PC-3 (cell line): ENCODE results near the gene PDHB. TPM values are rescaled to one million over a fixed set of nuclear protein-coding genes. Genes with fewer than 3 reads are reported as not detected.

Experiments
- ATAC-seq: fragments of 200-7000 bp; cut with Tn5 transposase; 2 replicates; pipeline ENCODE4 v1.9.1; 2020; ENCODE audit warnings: mild to moderate bottlenecking, moderate library complexity
- BruUV-seq: library from RNA; stranded (reverse); fragments of 400-500 nt; replicated peaks from 2 replicates; lab custom pipeline; 2021; lab: Mats Ljungman, UMichigan
- CTCF ChIA-PET: fragments of 300-600 bp; sonication (Branson Sonifier 250); formaldehyde crosslinking; loops from one replicate; lab custom pipeline; 2022; ENCODE audit warnings: antibody characterized with exemption; lab: Charles Lee
- POLR2A ChIA-PET: fragments of 300-600 bp; sonication (Branson Sonifier 250); formaldehyde crosslinking; loops from one replicate; lab custom pipeline; 2022; ENCODE audit warnings: antibody characterized with exemption; ENCODE audit not compliant: unreplicated experiment; lab: Charles Lee
- DNase-seq: peaks from one replicate; pipeline ENCODE4 v3.0.0-alpha.2; 2015
- H2AFZ ChIP-seq: fragments of 300-600 bp; sonication (generic); 2 replicates; pipeline ENCODE4 v1.6.0; 2016; ENCODE audit warnings: antibody characterized with exemption, low read length
- H3F3A ChIP-seq: fragments of 300-600 bp; sonication (generic); one replicate; pipeline ENCODE4 v1.6.0; 2017; ENCODE audit warnings: antibody characterized with exemption, low read length, control low read depth, mild to moderate bottlenecking; ENCODE audit not compliant: unreplicated experiment
- H3K27ac ChIP-seq: fragments of 300-600 bp; sonication (generic); 2 replicates; pipeline ENCODE4 v1.5.1; 2016; ENCODE audit warnings: mild to moderate bottlenecking, low read length
- H3K27me3 ChIP-seq: fragments of 300-600 bp; sonication (generic); 2 replicates; pipeline ENCODE4 v1.6.1; 2016; ENCODE audit warnings: low read length, mixed read lengths
- H3K36me3 ChIP-seq: fragments of 300-600 bp; sonication (generic); 2 replicates; pipeline ENCODE4 v1.6.1; 2016; ENCODE audit warnings: low read depth, mixed run types, low read length, mixed read lengths
- H3K4me1 ChIP-seq: fragments of 300-600 bp; sonication (generic); 2 replicates; pipeline ENCODE4 v1.5.1; 2016; ENCODE audit warnings: low read length; ENCODE audit not compliant: insufficient read depth
- H3K4me2 ChIP-seq: fragments of 300-600 bp; sonication (generic); 2 replicates; pipeline ENCODE4 v1.6.0; 2016; ENCODE audit warnings: low read length
- H3K4me3 ChIP-seq: fragments of 300-600 bp; sonication (generic); 2 replicates; pipeline ENCODE4 v1.5.1; 2016; ENCODE audit warnings: mild to moderate bottlenecking, low read length, mixed read lengths
- H3K79me2 ChIP-seq: fragments of 300-600 bp; sonication (generic); 2 replicates; pipeline ENCODE4 v1.6.1; 2017; ENCODE audit warnings: low read length, mixed read lengths
- H3K9ac ChIP-seq: fragments of 300-600 bp; sonication (generic); 2 replicates; pipeline ENCODE4 v1.6.0; 2016; ENCODE audit warnings: mild to moderate bottlenecking, low read length
- H3K9me2 ChIP-seq: fragments of 300-600 bp; sonication (generic); replicated peaks from 2 replicates; pipeline ENCODE4 v1.6.1; 2016; ENCODE audit warnings: mixed run types, low read length, mixed read lengths
- H3K9me3 ChIP-seq: fragments of 300-600 bp; sonication (generic); 2 replicates; pipeline ENCODE4 v1.6.1; 2016; ENCODE audit warnings: low read length, mixed read lengths
- H4K20me1 ChIP-seq: fragments of 300-600 bp; sonication (generic); 2 replicates; pipeline ENCODE4 v1.6.1; 2016; ENCODE audit warnings: low read length, mixed read lengths
- EZH2 ChIP-seq: fragments of 300-600 bp; sonication (generic); IDR thresholded peaks from one replicate; pipeline ENCODE4 v1.6.1; 2017; ENCODE audit warnings: antibody characterized with exemption, mild to moderate bottlenecking, low read length; ENCODE audit not compliant: unreplicated experiment
- EZH2phosphoT487 ChIP-seq: fragments of 300-600 bp; sonication (generic); IDR thresholded peaks from 2 replicates; pipeline ENCODE4 v1.6.1; 2018; ENCODE audit warnings: mild to moderate bottlenecking, antibody characterized with exemption, low read length, borderline replicate concordance
- intact Hi-C: fragments of 100-400 bp; cut with micrococcal nuclease; formaldehyde crosslinking; loops from 2 replicates; pipeline ENCODE4 v1.9.0; 2023
- total RNA-seq: library from RNA; depleted of rRNA; stranded (reverse); fragments of >200 nt; gene quantifications from 2 replicates; pipeline ENCODE4 v1.2.3, GENCODE V29; 2014
- TF ChIP-seq, protein P1 (sequence below): fragments of 300-600 bp; sonication (generic); conservative IDR thresholded peaks from 2 replicates; pipeline ENCODE4 v1.5.1; 2017; ENCODE audit warnings: antibody characterized with exemption, low read depth, mild to moderate bottlenecking, low read length

The PDHB gene
- total RNA-seq, 1 experiment from 2014 or later, result 103 TPM

- no peak overlapping the region for H3K27ac ChIP-seq
- H3K9me2 ChIP-seq, result no peaks in the 10 kb centered on the region
- H3K4me2 ChIP-seq, result no peak overlapping the region
- no TSS peak for BruUV-seq
- CTCF ChIA-PET, result no interaction called here
- H3K79me2 ChIP-seq, result no peaks in the 10 kb centered on the region
- H3K36me3 ChIP-seq, result peaks cover 2% of the 10 kb centered on the region; the same call in 1 of the 2 replicates
- DNase-seq (no peak), ATAC-seq (no peak)
- no peak overlapping the region for H3K9ac ChIP-seq
- no peaks in the 10 kb centered on the region for H3K27me3 ChIP-seq
- H4K20me1 ChIP-seq, result no peaks in the 10 kb centered on the region
- no peaks in the 10 kb centered on the region for H3K9me3 ChIP-seq
- intact Hi-C loops, result loop anchor here (10.0 kb wide), 1 partner anchor 227 kb away; no protein-coding TSS in a partner anchor
- H3K4me3 ChIP-seq, result no peak overlapping the region
- H3F3A ChIP-seq, result no peaks in the 10 kb centered on the region
- TF ChIP-seq EZH2phosphoT487 (no peak), EZH2 (no peak)
- TF ChIP-seq, protein P1, sequence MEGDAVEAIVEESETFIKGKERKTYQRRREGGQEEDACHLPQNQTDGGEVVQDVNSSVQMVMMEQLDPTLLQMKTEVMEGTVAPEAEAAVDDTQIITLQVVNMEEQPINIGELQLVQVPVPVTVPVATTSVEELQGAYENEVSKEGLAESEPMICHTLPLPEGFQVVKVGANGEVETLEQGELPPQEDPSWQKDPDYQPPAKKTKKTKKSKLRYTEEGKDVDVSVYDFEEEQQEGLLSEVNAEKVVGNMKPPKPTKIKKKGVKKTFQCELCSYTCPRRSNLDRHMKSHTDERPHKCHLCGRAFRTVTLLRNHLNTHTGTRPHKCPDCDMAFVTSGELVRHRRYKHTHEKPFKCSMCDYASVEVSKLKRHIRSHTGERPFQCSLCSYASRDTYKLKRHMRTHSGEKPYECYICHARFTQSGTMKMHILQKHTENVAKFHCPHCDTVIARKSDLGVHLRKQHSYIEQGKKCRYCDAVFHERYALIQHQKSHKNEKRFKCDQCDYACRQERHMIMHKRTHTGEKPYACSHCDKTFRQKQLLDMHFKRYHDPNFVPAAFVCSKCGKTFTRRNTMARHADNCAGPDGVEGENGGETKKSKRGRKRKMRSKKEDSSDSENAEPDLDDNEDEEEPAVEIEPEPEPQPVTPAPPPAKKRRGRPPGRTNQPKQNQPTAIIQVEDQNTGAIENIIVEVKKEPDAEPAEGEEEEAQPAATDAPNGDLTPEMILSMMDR, result no peak
- no peak overlapping the region for H2AFZ ChIP-seq
- peaks cover 3% of the 10 kb centered on the region; the same call in 1 of the 2 replicates for H3K4me1 ChIP-seq
- POLR2A ChIA-PET, result no interaction called here
These were observed 21.5 kb downstream of the PDHB start for GRCh38 chr3:58411851-58412830.

DNA sequence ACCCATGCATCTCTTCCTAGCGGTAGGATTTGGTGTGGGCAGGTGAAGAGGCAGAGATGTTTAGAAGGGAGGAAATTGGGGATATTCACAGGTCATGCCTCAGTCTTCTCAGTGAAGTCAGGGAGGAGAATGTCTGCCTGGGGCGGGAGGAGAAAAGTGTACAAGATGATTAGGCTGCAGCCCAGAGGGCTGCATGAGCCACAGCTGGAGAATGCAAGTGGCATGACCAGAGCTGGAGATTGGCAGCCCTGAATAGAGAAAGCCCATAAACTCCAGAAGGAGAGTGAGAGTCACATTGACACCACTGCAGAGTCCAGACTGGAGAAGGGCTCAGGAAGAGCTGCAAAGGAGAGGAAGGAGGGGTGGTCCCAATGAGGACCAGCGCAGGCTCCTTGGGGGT, 22.6 kb downstream of the PDHB start:
- ATAC-seq, result no peak
- Histone ChIP-seq H3K4me2 (no peak overlapping the region), H3K9ac (no peak overlapping the region), H3K9me2 (no peaks in the 10 kb centered on the region), H3F3A (no peaks in the 10 kb centered on the region), H3K4me3 (no peak overlapping the region), H3K36me3 (peaks cover 2% of the 10 kb centered on the region; the same call in 1 of the 2 replicates), H3K9me3 (no peaks in the 10 kb centered on the region), H4K20me1 (no peaks in the 10 kb centered on the region), H3K4me1 (peaks cover 3% of the 10 kb centered on the region; the same call in 1 of the 2 replicates), H3K27ac (no peak overlapping the region), H3K79me2 (no peaks in the 10 kb centered on the region), H2AFZ (no peak overlapping the region), H3K27me3 (no peaks in the 10 kb centered on the region)
- BruUV-seq, result no TSS peak
- intact Hi-C loops, result loop anchor here (10.0 kb wide), 1 partner anchor 226 kb away; no protein-coding TSS in a partner anchor
- CTCF ChIA-PET, result no interaction called here
- POLR2A ChIA-PET, result no interaction called here
- TF ChIP-seq, protein P1, result no peak
- TF ChIP-seq EZH2 (no peak), EZH2phosphoT487 (no peak)
- DNase-seq, result no peak

- intact Hi-C loops, result loop anchor here (10.0 kb wide), 1 partner anchor 225 kb away; no protein-coding TSS in a partner anchor
- H3K4me3 ChIP-seq, result no peak overlapping the region
- H3K79me2 ChIP-seq, result no peaks in the 10 kb centered on the region
- no TSS peak for BruUV-seq
- peaks cover 7% of the 10 kb centered on the region for H3K4me1 ChIP-seq
- H3K9ac ChIP-seq, result no peak overlapping the region
- no peak for TF ChIP-seq EZH2
- TF ChIP-seq EZH2phosphoT487, result no peak
- H3K27ac ChIP-seq, result no peak overlapping the region
- H4K20me1 ChIP-seq, result no peaks in the 10 kb centered on the region
- CTCF ChIA-PET, result interaction anchor here (1.0 kb wide), 1 partner anchor 76 kb away, joined by 4 read pairs; no protein-coding TSS in a partner anchor
- no peaks in the 10 kb centered on the region for H3K27me3 ChIP-seq
- POLR2A ChIA-PET, result no interaction called here
- ATAC-seq (no peak), DNase-seq (no peak)
- no peak overlapping the region for H3K4me2 ChIP-seq
- H3F3A ChIP-seq, result no peaks in the 10 kb centered on the region
- peaks cover 2% of the 10 kb centered on the region; the same call in 1 of the 2 replicates for H3K36me3 ChIP-seq
- no peak overlapping the region for H2AFZ ChIP-seq
- no peaks in the 10 kb centered on the region for H3K9me3 ChIP-seq
- H3K9me2 ChIP-seq, result no peaks in the 10 kb centered on the region
These were observed 24.0 kb downstream of the PDHB start for GRCh38 chr3:58409663-58410062.
